Daoy (cell line): ENCODE data around the gene SVIL. TPM values are rescaled to one million over a fixed set of nuclear protein-coding genes. Genes with fewer than 3 reads are reported as not detected.
"Not testable (repeated sequence)": the region's sequence is repeated elsewhere in the genome, so short reads cannot be mapped to it uniquely, and the experiment has no call there.

ENCODE experiments used
- DNase-seq: peaks from one replicate; pipeline ENCODE4 v3.0.0-alpha.2; 2015; ENCODE audit warnings: low read depth
- total RNA-seq: library from RNA; depleted of rRNA; stranded (reverse); fragments of >200 nt; shearing (Covaris generic); gene quantifications from 2 replicates; pipeline ENCODE4 v1.2.3, GENCODE V29; 2014

SVIL gene
- total RNA-seq, 1 experiment from 2014 or later = 15.3 TPM

- DNase-seq = no peak
These were observed 31.4 kb downstream of the SVIL start for GRCh38 chr10:29603223-29603896.

- DNase-seq = peak; percentile 7
These were observed 34.0 kb downstream of the SVIL start for GRCh38 chr10:29600821-29601220.

- DNase-seq = peak; percentile 38
These were observed 34.7 kb downstream of the SVIL start for GRCh38 chr10:29600067-29600466.

- DNase-seq = no peak
These were observed 35.9 kb downstream of the SVIL start for GRCh38 chr10:29598851-29599311.

- no peak for DNase-seq
These were observed 37.9 kb downstream of the SVIL start for GRCh38 chr10:29596826-29597225.

GRCh38 chr10:29596356-29596755 is 38.4 kb downstream of the SVIL start:
- no peak for DNase-seq

GRCh38 chr10:29595636-29596225 is 39.0 kb downstream of the SVIL start:
- no peak for DNase-seq

GRCh38 chr10:29595146-29595545 is 39.6 kb downstream of the SVIL start:
- DNase-seq = no peak

GRCh38 chr10:29591651-29591968 is 43.2 kb downstream of the SVIL start:
- no peak for DNase-seq

- no peak for DNase-seq
These were observed 43.7 kb downstream of the SVIL start for GRCh38 chr10:29590915-29591650.

GRCh38 chr10:29588629-29589421 is 45.9 kb downstream of the SVIL start:
- peak; percentile 48 for DNase-seq

- DNase-seq = not testable (repeated sequence)
These were observed 46.8 kb downstream of the SVIL start for GRCh38 chr10:29587750-29588628.

- not testable (repeated sequence) for DNase-seq
These were observed 47.5 kb downstream of the SVIL start for GRCh38 chr10:29587102-29587749.

GRCh38 chr10:29586509-29586908 is 48.3 kb downstream of the SVIL start:
- no peak for DNase-seq

GRCh38 chr10:29585488-29585976 is 49.2 kb downstream of the SVIL start:
- no peak for DNase-seq

GRCh38 chr10:29584436-29584835 is 50.3 kb downstream of the SVIL start:
- no peak for DNase-seq

- peak; percentile 23 for DNase-seq
These were observed 51.1 kb downstream of the SVIL start for GRCh38 chr10:29583674-29584073.

- not testable (repeated sequence) for DNase-seq
These were observed 52.0 kb downstream of the SVIL start for GRCh38 chr10:29582769-29583168.

- no peak for DNase-seq
These were observed 55.3 kb downstream of the SVIL start for GRCh38 chr10:29579455-29579970.

- DNase-seq = no peak
These were observed 56.3 kb downstream of the SVIL start for GRCh38 chr10:29578457-29578856.
